ENCODE results near the gene ZBTB46.

The ZBTB46 gene

DNA sequence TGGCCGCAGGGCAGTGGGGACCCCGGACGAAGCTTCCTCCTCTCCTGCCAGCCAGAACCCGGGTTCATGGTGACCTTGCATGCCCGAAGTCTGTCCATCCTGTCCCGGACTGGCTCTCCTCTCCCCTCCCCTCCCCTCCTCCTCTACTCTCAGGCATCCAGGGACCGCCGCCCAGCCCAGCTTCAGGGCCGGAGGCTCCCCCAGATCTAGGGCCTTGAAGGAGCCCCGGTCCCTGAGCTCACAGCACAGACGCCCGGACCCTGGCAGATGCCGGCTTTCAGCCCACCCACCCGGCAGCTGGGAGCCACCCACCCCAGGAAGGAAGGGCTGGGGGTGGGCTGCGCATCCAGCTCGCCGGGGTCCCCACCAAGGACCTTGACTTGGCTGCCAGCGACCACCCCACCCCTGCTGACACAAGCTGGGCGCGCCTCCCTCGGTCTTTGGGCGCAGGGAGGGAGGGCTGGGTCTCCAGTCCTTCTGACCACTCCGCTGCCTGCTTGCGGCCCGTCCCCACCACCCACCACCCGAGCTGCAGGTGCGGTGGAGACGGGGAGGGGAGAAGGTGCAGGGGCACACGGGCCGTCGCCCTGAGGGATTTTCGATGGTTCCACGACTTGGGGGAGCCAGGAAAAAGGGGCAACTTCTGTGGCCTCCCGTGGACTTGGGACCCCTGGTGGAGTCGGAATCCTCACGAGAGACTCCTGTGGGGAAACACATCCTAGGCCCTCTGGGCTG, 24.5 kb upstream of the ZBTB46 start:
- TF ChIP-seq, protein P1, sequence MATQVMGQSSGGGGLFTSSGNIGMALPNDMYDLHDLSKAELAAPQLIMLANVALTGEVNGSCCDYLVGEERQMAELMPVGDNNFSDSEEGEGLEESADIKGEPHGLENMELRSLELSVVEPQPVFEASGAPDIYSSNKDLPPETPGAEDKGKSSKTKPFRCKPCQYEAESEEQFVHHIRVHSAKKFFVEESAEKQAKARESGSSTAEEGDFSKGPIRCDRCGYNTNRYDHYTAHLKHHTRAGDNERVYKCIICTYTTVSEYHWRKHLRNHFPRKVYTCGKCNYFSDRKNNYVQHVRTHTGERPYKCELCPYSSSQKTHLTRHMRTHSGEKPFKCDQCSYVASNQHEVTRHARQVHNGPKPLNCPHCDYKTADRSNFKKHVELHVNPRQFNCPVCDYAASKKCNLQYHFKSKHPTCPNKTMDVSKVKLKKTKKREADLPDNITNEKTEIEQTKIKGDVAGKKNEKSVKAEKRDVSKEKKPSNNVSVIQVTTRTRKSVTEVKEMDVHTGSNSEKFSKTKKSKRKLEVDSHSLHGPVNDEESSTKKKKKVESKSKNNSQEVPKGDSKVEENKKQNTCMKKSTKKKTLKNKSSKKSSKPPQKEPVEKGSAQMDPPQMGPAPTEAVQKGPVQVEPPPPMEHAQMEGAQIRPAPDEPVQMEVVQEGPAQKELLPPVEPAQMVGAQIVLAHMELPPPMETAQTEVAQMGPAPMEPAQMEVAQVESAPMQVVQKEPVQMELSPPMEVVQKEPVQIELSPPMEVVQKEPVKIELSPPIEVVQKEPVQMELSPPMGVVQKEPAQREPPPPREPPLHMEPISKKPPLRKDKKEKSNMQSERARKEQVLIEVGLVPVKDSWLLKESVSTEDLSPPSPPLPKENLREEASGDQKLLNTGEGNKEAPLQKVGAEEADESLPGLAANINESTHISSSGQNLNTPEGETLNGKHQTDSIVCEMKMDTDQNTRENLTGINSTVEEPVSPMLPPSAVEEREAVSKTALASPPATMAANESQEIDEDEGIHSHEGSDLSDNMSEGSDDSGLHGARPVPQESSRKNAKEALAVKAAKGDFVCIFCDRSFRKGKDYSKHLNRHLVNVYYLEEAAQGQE (IDR thresholded peaks at IDR 0.05; ENCODE audit: insufficient read depth in 1 of 2, low read depth in 2 of 2, low read length in 2 of 2): no peak
- no peak for TF ChIP-seq FOXP2 (optimal IDR thresholded peaks at IDR 0.05; ENCODE audit: borderline replicate concordance, extremely low read depth, extremely low read length, insufficient read depth)
- no peak for TF ChIP-seq TAF1 (IDR thresholded peaks at IDR 0.05; ENCODE audit: borderline replicate concordance, insufficient read depth, low read length)
- no peak for TF ChIP-seq SIN3A (IDR thresholded peaks at IDR 0.05; ENCODE audit: borderline replicate concordance, insufficient read depth, low read length)
- no peak for TF ChIP-seq POLR2AphosphoS5 (IDR thresholded peaks at IDR 0.05; ENCODE audit: low read depth, low read length)

DNA sequence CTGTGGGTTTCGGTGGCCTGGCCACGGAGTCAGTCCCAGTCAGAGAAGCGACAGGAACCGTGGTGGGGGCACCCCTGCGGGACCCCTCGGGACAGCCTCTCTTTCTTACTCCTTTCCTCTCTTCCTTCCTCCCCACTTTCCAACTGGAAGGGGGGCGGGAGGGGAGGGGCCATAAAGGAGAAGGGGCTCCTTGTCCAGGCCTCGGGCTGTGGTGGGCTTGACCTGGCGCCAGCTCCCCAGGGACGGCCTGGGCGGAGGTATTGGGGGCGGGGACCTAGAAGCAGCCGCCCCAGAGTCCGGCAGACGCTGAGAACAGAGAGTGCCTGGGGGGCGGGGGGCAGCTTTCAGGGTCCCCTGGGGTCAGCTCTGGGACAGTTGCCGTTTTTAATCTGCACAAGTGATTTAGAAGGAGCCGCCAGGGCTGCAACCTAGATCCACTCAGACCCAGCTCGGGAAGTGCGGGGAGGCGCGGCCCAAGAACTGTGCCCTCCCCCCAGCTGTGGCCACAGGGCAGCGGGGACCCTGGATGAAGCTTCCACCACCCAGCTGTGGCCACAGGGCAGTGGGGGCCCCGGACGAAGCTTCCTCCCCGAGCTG, 23.8 kb upstream of the ZBTB46 start:
- TF ChIP-seq TAF1 (IDR thresholded peaks at IDR 0.05; ENCODE audit: borderline replicate concordance, insufficient read depth, low read length): no peak
- TF ChIP-seq FOXP2 (optimal IDR thresholded peaks at IDR 0.05; ENCODE audit: borderline replicate concordance, extremely low read depth, extremely low read length, insufficient read depth): no peak
- TF ChIP-seq, protein P1 (IDR thresholded peaks at IDR 0.05; ENCODE audit: insufficient read depth in 1 of 2, low read depth in 2 of 2, low read length in 2 of 2): no peak
- no peak for TF ChIP-seq SIN3A (IDR thresholded peaks at IDR 0.05; ENCODE audit: borderline replicate concordance, insufficient read depth, low read length)
- no peak for TF ChIP-seq POLR2AphosphoS5 (IDR thresholded peaks at IDR 0.05; ENCODE audit: low read depth, low read length)

DNA sequence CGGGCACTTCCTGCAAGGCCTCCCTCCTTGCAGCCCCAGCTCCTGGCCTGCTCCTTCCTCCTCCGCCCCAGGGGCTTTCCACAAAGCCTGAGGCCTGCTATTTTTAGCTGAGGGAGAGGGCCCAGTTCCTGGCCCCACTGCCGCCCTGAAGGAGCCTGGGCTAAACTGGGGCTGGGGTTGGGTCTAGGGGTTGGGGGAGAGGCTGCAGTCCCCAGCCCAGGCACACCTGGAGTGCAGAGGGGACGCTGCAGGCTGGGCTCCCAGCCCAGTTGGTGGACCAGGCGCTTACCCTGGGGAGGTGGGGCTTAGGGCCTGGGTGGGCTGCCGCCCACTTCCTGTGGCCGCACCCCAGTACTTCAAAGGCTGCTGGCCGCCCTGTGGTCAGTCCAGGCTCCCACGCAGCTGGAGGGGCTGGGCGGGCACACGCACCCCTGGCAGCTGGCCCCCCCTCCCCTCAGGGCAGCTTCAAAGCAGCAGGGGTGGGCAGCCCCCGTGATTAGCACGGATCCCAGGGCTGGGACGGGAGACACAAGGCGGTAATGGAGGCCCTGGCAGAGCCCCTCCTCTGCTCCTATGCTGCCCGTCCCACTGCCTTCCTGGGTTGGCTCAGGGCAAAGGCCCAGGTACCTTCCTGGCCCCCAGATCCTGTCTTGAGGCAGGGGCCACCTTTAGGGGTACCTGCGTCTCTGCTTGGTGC, 23.2 kb upstream of the ZBTB46 start:
- TF ChIP-seq, protein P1 (IDR thresholded peaks at IDR 0.05; ENCODE audit: insufficient read depth in 1 of 2, low read depth in 2 of 2, low read length in 2 of 2): no peak
- TF ChIP-seq POLR2AphosphoS5 (IDR thresholded peaks at IDR 0.05; ENCODE audit: low read depth, low read length) (no peak), FOXP2 (optimal IDR thresholded peaks at IDR 0.05; ENCODE audit: borderline replicate concordance, extremely low read depth, extremely low read length, insufficient read depth) (no peak)

DNA sequence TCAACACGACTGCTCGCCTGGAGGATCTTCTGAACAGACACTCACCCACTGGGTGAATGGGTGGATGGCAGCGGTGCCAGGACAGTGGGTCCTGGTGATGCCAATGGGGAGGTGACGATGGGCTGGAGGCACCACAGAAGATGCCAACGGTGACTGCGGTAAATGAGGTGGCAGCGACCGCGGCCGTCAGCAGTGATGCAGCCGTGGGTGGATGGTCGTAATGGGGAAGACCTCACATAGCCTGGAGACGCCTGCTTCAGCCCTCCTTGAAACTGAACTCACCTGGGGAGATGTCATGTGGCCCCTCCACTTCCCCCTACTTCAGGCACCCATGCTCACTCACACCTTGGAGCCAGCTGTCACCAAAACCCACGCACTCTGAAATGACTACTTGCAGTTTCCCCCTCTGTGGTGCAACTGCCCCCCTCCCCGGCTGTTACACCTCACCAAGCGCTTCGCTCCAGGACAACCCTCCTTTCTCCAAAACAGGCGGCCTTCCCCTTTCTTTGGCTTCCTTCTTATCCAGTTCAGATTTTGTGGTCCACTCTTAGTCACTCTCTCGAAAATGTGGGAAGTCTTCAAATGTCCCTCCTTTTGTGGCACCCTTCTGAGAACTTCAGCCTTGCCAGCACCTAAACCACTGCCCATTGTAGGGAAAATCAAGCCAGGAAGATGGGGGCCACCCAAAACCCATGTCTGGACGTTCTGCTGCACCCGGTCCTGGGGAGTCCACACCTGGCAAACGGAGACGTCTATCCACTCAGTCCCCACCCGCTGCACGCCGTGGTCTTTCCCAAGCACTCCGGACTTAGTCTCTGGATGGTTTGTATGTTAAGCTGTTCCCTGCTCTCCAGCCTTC, 19.9 kb upstream of the ZBTB46 start:
- no peak for TF ChIP-seq POLR2AphosphoS5 (IDR thresholded peaks at IDR 0.05; ENCODE audit: low read depth, low read length)
- no peak for TF ChIP-seq SIN3A (IDR thresholded peaks at IDR 0.05; ENCODE audit: borderline replicate concordance, insufficient read depth, low read length)
- TF ChIP-seq FOXP2 (optimal IDR thresholded peaks at IDR 0.05; ENCODE audit: borderline replicate concordance, extremely low read depth, extremely low read length, insufficient read depth): no peak
- TF ChIP-seq, protein P1 (IDR thresholded peaks at IDR 0.05; ENCODE audit: insufficient read depth in 1 of 2, low read depth in 2 of 2, low read length in 2 of 2): no peak
- TF ChIP-seq TAF1 (IDR thresholded peaks at IDR 0.05; ENCODE audit: borderline replicate concordance, insufficient read depth, low read length): no peak
